ENCODE data around the gene SMIM31. TPM values are rescaled to one million over a fixed set of nuclear protein-coding genes. Genes with fewer than 3 reads are reported as not detected.

The SMIM31 gene
- total RNA-seq, 6 experiments from 2014 or later, result not detected

- Mint-ChIP-seq H3K36me3 (ENCODE audit: low read depth) (no peaks in the 10 kb centered on the region), H3K4me1 (ENCODE audit: low read depth) (no peaks in the 10 kb centered on the region), H3K9me3 (peaks cover 15% of the 10 kb centered on the region), H3K27me3 (ENCODE audit: insufficient read depth) (no peaks in the 10 kb centered on the region), H3K27ac (no peak overlapping the region), H3K4me3 (no peak overlapping the region)
- no peak for DNase-seq
- no peak for TF ChIP-seq CTCF (IDR thresholded peaks at IDR 0.05)
Observed at GRCh38 chr4:164802301-164802901, 48.5 kb downstream of the SMIM31 start.

GRCh38 chr4:164803702-164804101, 49.8 kb downstream of the SMIM31 start:
- Mint-ChIP-seq H3K4me1 (ENCODE audit: low read depth) (no peaks in the 10 kb centered on the region), H3K27ac (no peak overlapping the region), H3K36me3 (ENCODE audit: low read depth) (no peaks in the 10 kb centered on the region), H3K9me3 (peaks cover 15% of the 10 kb centered on the region), H3K4me3 (no peak overlapping the region), H3K27me3 (ENCODE audit: insufficient read depth) (no peaks in the 10 kb centered on the region)
- DNase-seq, result no peak
- no peak for TF ChIP-seq CTCF (IDR thresholded peaks at IDR 0.05)

- no peak overlapping the region for H3K27ac Mint-ChIP-seq
- H3K36me3 Mint-ChIP-seq (ENCODE audit: low read depth), result no peaks in the 10 kb centered on the region
- no peak for DNase-seq
- no peak for TF ChIP-seq CTCF (IDR thresholded peaks at IDR 0.05)
- H3K27me3 Mint-ChIP-seq (ENCODE audit: insufficient read depth), result no peaks in the 10 kb centered on the region
- H3K4me1 Mint-ChIP-seq (ENCODE audit: low read depth), result no peaks in the 10 kb centered on the region
- H3K4me3 Mint-ChIP-seq, result no peak overlapping the region
- peaks cover 14% of the 10 kb centered on the region for H3K9me3 Mint-ChIP-seq
Observed at GRCh38 chr4:164807611-164808010, 53.7 kb downstream of the SMIM31 start.

- no peaks in the 10 kb centered on the region; the same call in 1 of the 2 replicates for H3K27me3 Mint-ChIP-seq (ENCODE audit: insufficient read depth)
- no peaks in the 10 kb centered on the region for H3K4me1 Mint-ChIP-seq (ENCODE audit: low read depth)
- peaks cover 16% of the 10 kb centered on the region for H3K9me3 Mint-ChIP-seq
- no peak overlapping the region for H3K27ac Mint-ChIP-seq
- DNase-seq, result no peak
- H3K4me3 Mint-ChIP-seq, result no peak overlapping the region
- 0 out of 2 replicates have a peak, but pooled peaks cover 5% of the 10 kb centered on the region for H3K36me3 Mint-ChIP-seq (ENCODE audit: low read depth)
- no peak for TF ChIP-seq CTCF (IDR thresholded peaks at IDR 0.05)
Observed at GRCh38 chr4:164813554-164813953, 59.6 kb downstream of the SMIM31 start.

- Mint-ChIP-seq H3K4me3 (no peak overlapping the region), H3K36me3 (ENCODE audit: low read depth) (0 out of 2 replicates have a peak, but pooled peaks cover 5% of the 10 kb centered on the region), H3K27me3 (ENCODE audit: insufficient read depth) (no peaks in the 10 kb centered on the region; the same call in 1 of the 2 replicates), H3K4me1 (ENCODE audit: low read depth) (no peaks in the 10 kb centered on the region), H3K27ac (no peak overlapping the region), H3K9me3 (peaks cover 16% of the 10 kb centered on the region)
- TF ChIP-seq CTCF (IDR thresholded peaks at IDR 0.05), result no peak
- no peak for DNase-seq
Observed at GRCh38 chr4:164815711-164816110, 61.8 kb downstream of the SMIM31 start.

All from HFFc6 (cell line).